ENCODE data around the gene FKBP1A. TPM values are rescaled to one million over a fixed set of nuclear protein-coding genes. Genes with fewer than 3 reads are reported as not detected.
A peak's percentile ranks its signal among the peaks of the same experiment; 100 is the strongest.

Gene FKBP1A
- total and polyA plus RNA-seq, 9 of the 15 experiments (the other 6 are each of a cell fraction or from before 2014, with no cell fraction given), result 48.8 to 502 (median 89.6) TPM

GRCh38 chr20:1434571-1435336 is 41.9 kb upstream of the FKBP1A start (continued):
- TF ChIP-seq PRDM10 (IDR thresholded peaks at IDR 0.05; ENCODE audit: partially characterized antibody) (peak; percentile 31), ZBED1 (IDR thresholded peaks at IDR 0.05) (no peak), NR0B1 (IDR thresholded peaks at IDR 0.05; ENCODE audit: partially characterized antibody) (no peak), GATA2 (CRISPR knock-in tag; IDR thresholded peaks at IDR 0.05) (no peak), ZNF143 (CRISPR knock-in tag; IDR thresholded peaks at IDR 0.05) (no peak), ARID4B (CRISPR knock-in tag; IDR thresholded peaks at IDR 0.05) (no peak), ZNF12 (CRISPR knock-in tag; IDR thresholded peaks at IDR 0.05) (no peak), ZKSCAN8 (CRISPR knock-in tag; IDR thresholded peaks at IDR 0.05) (peak; percentile 94; the same call in 1 of the 2 replicates), ZFP36 (IDR thresholded peaks at IDR 0.05; ENCODE audit: low read depth, low read length, partially characterized antibody) (no peak), MBD1 (CRISPR knock-in tag; IDR thresholded peaks at IDR 0.05) (no peak), ZNF561 (CRISPR knock-in tag; conservative IDR thresholded peaks at IDR 0.05) (no peak), ATF3 (IDR thresholded peaks at IDR 0.05) (peak; percentile 38; the same call in 1 of the 2 replicates), ATF3 (CRISPR knock-in tag; conservative IDR thresholded peaks at IDR 0.05) (no peak)

Measured in K562 (cell line).